Stimulated activated CD4-positive, alpha-beta T cell treated with anti-CD3 and anti-CD28 coated beads, Interleukin-15, amount 100 ng/mL, for 48 hours (primary cell): ENCODE measurements around the gene MRPL58.

ENCODE experiments used
- DNase-seq, 2 donors: peaks; one replicate each; pipeline ENCODE4 v3.0.0-alpha.2; 2020; ENCODE audit warnings: low read depth in 2 of 2

Gene MRPL58

GRCh38 chr17:75046407-75047289, 34.2 kb downstream of the MRPL58 start, which contains the start of the genes ATP5PD and KCTD2:
TSS of gene ATP5PD (minus strand) at chr17:75046969. CDS start at chr17:75042650, 4,319 bp downstream.
TSS of gene KCTD2 (plus strand) at chr17:75047225. CDS start at chr17:75047251, 26 bp downstream.
- peak; percentile 90 to 94 for DNase-seq

- no peak for DNase-seq
Observed at GRCh38 chr17:75047398-75048098, 35.1 kb downstream of the MRPL58 start.

- no peak for DNase-seq
Observed at GRCh38 chr17:75048249-75048878, 35.9 kb downstream of the MRPL58 start.

- no peak for DNase-seq
Observed at GRCh38 chr17:75049057-75049456, 36.6 kb downstream of the MRPL58 start.

- no peak for DNase-seq
Observed at GRCh38 chr17:75049706-75050105, 37.2 kb downstream of the MRPL58 start.

- DNase-seq, result no peak
Observed at GRCh38 chr17:75051941-75052340, 39.5 kb downstream of the MRPL58 start.

- no peak for DNase-seq
Observed at GRCh38 chr17:75059369-75060345, 47.2 kb downstream of the MRPL58 start.

GRCh38 chr17:75060434-75061054, 48.1 kb downstream of the MRPL58 start:
- no peak for DNase-seq

- DNase-seq, result no peak
Observed at GRCh38 chr17:75061055-75061438, 48.6 kb downstream of the MRPL58 start.

GRCh38 chr17:75061618-75062017, 49.1 kb downstream of the MRPL58 start:
- DNase-seq, result no peak

- no peak for DNase-seq
Observed at GRCh38 chr17:75063201-75063600, 50.7 kb downstream of the MRPL58 start.

GRCh38 chr17:75063626-75064025, 51.2 kb downstream of the MRPL58 start:
- DNase-seq, result no peak

GRCh38 chr17:75064040-75064439, 51.6 kb downstream of the MRPL58 start:
- DNase-seq, result no peak

GRCh38 chr17:75064460-75064859, 52.0 kb downstream of the MRPL58 start:
- no peak for DNase-seq

- DNase-seq, result no peak
Observed at GRCh38 chr17:75064867-75065561, 52.5 kb downstream of the MRPL58 start.

GRCh38 chr17:75065562-75066151, 53.2 kb downstream of the MRPL58 start:
- no peak for DNase-seq

- no peak for DNase-seq
Observed at GRCh38 chr17:75067856-75068255, 55.4 kb downstream of the MRPL58 start.

- no peak for DNase-seq
Observed at GRCh38 chr17:75068750-75069149, 56.3 kb downstream of the MRPL58 start.

GRCh38 chr17:75069783-75070182, 57.3 kb downstream of the MRPL58 start:
- no peak for DNase-seq
